NCI-H128 (cell line): ENCODE measurements around the gene TSSC4.

Experiments used
- DNase-seq: peaks from one replicate; lab custom pipeline; 2025; ENCODE audit not compliant: unreplicated experiment; lab: John Stamatoyannopoulos, UW

The TSSC4 gene

GRCh38 chr11:2431395-2431794, 30.8 kb downstream of the TSSC4 start:
- DNase-seq = no peak

DNA sequence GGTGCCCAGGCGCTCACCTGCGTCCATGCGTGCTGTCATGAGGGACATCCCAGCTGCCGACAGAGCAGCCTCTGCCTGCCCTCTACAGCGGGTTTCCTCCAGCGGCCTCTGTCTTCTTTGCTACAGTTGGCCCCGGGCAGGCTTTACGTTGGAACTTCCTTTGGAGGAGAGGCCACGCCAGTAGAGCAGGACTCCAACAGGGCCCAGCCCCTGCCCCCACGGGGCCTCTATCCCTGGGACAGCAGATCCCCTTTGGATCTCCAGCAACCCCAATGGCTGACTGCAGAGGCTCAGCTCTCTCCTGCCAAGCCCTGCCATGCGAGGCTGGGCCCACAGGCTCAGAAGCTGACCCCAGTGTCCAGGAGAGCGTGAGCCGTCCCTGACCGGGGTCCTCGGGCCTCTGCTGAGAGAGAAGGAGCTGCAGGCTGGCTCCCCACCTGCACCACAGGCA, 31.6 kb downstream of the TSSC4 start:
- DNase-seq = no peak

GRCh38 chr11:2432628-2433071, 32.1 kb downstream of the TSSC4 start:
- DNase-seq = no peak

DNA sequence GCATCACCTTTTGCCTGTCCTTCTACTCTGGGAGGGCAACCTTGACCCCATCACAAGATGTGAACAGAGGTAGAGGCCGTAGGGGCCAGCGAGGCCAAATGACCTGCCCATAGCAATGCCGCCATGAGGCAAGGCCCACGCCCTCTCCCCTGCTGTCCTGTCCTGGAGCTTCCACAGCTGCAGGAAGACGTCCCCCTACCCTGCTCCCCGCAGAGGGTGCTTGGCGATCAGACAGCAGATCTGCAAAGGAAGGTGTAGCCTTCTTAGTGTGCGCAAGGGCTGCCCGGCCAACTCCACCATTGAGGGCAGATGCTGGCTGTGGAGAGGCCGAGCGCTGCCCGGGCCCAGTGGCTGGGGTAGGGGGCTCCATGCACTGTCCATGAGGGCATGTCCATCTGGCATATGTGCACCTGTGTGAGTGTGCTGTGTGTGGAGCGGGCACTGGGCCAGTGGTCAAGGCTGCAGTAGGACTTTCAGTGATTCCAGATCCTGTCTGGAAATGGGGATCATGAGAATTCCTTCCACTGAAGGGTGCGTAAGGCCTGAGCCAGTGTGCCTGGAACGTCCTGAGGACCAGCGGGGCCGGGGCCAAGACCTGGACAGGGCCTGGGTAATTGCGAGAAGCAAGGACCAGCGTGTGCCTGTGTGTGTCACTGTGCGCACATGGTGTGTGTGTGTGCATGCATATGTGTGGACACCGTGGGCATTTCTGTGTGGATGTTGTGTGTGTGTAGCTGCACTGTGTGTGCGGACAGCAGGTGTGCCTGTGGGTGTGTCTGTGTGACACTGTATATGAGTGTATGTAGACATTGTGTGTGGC, 32.8 kb downstream of the TSSC4 start:
- DNase-seq = no peak

DNA sequence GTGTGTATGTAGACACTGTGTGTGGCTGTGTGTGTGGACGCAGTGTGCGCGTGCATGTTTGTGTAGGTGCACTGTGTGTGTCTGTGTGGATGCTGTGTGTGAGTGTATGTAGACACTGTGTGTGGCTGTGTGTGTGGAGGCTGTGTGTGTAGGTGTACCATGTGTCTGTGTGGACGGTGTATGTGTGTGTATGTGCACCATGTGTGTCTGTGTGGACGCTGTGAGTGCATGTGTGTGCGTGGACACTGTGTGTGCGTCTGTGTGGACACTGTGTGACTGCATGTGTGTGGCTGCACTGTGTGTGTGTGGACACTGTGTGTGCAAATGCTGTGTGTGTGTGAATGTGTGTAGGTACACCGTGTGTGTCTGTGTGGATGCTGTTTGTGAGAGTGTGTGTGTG, 33.5 kb downstream of the TSSC4 start:
- no peak for DNase-seq

GRCh38 chr11:2434506-2435255, 34.1 kb downstream of the TSSC4 start:
- DNase-seq = no peak

GRCh38 chr11:2435288-2436012, 34.9 kb downstream of the TSSC4 start:
- DNase-seq = no peak

GRCh38 chr11:2436013-2436520, 35.5 kb downstream of the TSSC4 start:
- DNase-seq = no peak

GRCh38 chr11:2436521-2437031, 36.0 kb downstream of the TSSC4 start:
- DNase-seq = no peak

GRCh38 chr11:2437516-2437915, 37.0 kb downstream of the TSSC4 start:
- DNase-seq = no peak

DNA sequence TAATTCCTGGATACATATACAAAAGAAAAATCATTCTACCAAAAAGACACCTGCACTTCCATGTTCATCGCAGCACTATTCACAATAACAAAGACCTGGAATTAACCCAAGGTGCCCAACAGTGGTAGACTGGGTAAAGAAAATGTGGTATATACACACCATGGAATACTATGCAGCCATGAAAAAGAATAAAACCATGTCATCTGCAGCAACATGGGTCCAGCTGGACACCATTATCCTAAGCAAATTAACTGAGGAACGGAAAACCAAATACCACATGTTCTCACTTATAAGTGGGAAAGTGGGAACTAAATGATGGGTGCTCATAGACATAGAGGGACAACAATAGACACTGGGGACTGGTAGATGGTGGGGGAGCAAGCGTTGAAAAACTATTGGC, 39.3 kb downstream of the TSSC4 start:
- no peak for DNase-seq

DNA sequence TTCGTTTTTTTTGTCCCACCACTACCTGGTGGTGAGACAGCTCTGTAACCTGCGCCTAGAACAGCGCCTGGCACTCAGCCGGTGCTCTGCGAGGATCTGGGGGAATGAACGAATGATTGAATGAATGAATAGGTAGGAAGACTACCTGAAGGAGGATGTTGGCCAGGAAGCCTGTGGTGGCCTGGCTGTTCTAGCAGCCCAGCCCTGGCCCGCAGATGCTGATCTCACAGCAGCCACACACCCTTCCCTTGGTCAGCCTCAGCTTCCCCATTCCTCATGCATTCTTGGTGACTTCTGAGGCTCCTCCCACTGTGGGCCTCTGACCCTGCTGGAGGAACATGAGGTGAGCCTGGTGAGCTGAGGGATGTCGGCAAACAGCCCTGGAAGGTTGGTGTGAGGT, 40.1 kb downstream of the TSSC4 start:
- DNase-seq = no peak

- no peak for DNase-seq
Measured at GRCh38 chr11:2441171-2441570, 40.6 kb downstream of the TSSC4 start.

DNA sequence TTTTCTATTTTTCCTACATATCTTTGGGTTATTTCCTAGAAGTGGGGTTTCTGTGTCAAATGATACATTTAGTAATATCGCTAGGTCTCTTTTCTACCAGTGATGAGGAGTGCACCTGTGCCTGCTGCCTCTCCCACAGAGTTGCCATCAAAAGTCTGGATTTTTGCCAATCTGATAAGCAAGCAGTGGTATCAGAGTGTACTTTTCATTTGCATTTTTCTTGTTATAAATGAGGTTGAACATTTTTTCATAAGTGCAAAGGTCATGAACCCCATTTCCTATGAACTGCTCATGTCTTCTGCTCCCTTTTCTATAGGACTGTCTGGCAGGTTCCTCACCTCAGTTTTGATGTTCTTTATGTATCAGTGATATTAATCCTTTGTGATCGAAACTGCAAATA, 42.0 kb downstream of the TSSC4 start:
- no peak for DNase-seq

DNA sequence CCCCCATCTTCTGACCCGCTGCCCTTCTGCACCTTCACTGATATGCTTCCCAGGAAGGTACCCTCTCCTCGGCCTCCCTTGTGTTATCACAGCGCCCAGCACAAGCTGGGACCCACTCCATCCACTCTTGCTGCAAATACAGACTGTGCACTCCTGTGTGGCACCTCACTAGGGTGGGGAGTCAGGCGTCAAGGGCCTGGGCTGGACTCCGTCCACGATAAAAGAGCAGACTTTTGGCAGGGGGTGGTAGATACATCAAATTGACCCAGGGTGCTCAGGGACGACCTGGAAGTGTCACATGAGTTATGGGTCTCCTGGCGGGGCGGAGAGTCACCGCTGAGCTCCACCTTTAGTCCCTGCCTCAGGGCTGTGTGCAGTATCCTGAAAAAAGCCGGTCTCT, 42.9 kb downstream of the TSSC4 start:
- no peak for DNase-seq

- DNase-seq = no peak
Measured at GRCh38 chr11:2443881-2444820, 43.6 kb downstream of the TSSC4 start, which contains the start of gene TRPM5. TRPM5 (minus strand) TSS chr11:2444514; CDS start chr11:2423036, 21,478 bp downstream.

GRCh38 chr11:2444821-2445745, 44.5 kb downstream of the TSSC4 start, which contains the start of gene KCNQ1:
KCNQ1 (plus strand) TSS chr11:2445008; CDS start chr11:2445099, 91 bp downstream.
- DNase-seq = no peak

GRCh38 chr11:2445746-2446551, 45.4 kb downstream of the TSSC4 start:
- no peak for DNase-seq
